Smooth muscle cell (in vitro differentiated cells): ENCODE data around the gene RNF2. TPM values are rescaled to one million over a fixed set of nuclear protein-coding genes. Genes with fewer than 3 reads are reported as not detected.

ENCODE experiments used
- DNase-seq: peaks from one replicate; lab custom pipeline; 2025; ENCODE audit not compliant: unreplicated experiment; lab: John Stamatoyannopoulos, UW
- H2AFZ ChIP-seq: fragments of 200-600 bp; sonication (generic); 2 replicates; pipeline ENCODE4 v1.6.0; 2016; ENCODE audit warnings: antibody characterized with exemption, low read depth, mild to moderate bottlenecking
- H3F3A ChIP-seq: fragments of 200-600 bp; sonication (generic); 2 replicates; pipeline ENCODE4 v1.6.0; 2017; ENCODE audit warnings: antibody characterized with exemption, low read depth
- H3K27ac ChIP-seq: fragments of 200-600 bp; sonication (generic); 2 replicates; pipeline ENCODE4 v1.5.1; 2016; ENCODE audit warnings: low read depth, mild to moderate bottlenecking
- H3K27me3 ChIP-seq: fragments of 200-600 bp; sonication (generic); 2 replicates; pipeline ENCODE4 v1.6.1; 2016; ENCODE audit warnings: low read depth, mild to moderate bottlenecking
- H3K36me3 ChIP-seq: fragments of 200-600 bp; sonication (generic); 2 replicates; pipeline ENCODE4 v1.5.1; 2016; ENCODE audit warnings: low read depth
- H3K4me1 ChIP-seq: fragments of 200-600 bp; sonication (generic); 2 replicates; pipeline ENCODE4 v1.5.1; 2016; ENCODE audit warnings: low read depth
- H3K4me2 ChIP-seq: fragments of 200-600 bp; sonication (generic); 2 replicates; pipeline ENCODE4 v1.6.0; 2016; ENCODE audit warnings: mild to moderate bottlenecking
- H3K4me3 ChIP-seq: fragments of 200-600 bp; sonication (generic); 2 replicates; pipeline ENCODE4 v1.5.1; 2016; ENCODE audit warnings: mild to moderate bottlenecking
- H3K79me2 ChIP-seq: fragments of 200-600 bp; sonication (generic); 2 replicates; pipeline ENCODE4 v1.6.0; 2016; ENCODE audit warnings: low read depth, mild to moderate bottlenecking
- H3K9ac ChIP-seq: fragments of 200-600 bp; sonication (generic); 2 replicates; pipeline ENCODE4 v1.6.0; 2016; ENCODE audit warnings: low read depth
- H3K9me3 ChIP-seq: fragments of 200-600 bp; sonication (generic); replicated peaks from 2 replicates; pipeline ENCODE4 v1.5.1; 2016; ENCODE audit warnings: low read depth
- H4K20me1 ChIP-seq: fragments of 200-600 bp; sonication (generic); 2 replicates; pipeline ENCODE4 v1.6.0; 2016; ENCODE audit warnings: low read depth
- CTCF ChIP-seq: fragments of 200-600 bp; sonication (generic); IDR thresholded peaks from 2 replicates; pipeline ENCODE4 v1.5.1; 2017; ENCODE audit warnings: borderline replicate concordance, mild to moderate bottlenecking, antibody characterized with exemption; ENCODE audit not compliant: insufficient read depth, poor library complexity, severe bottlenecking
- WGBS: methylation state at CpG from one replicate; pipeline ENCODE4 v1.1.7; 2016; ENCODE audit warnings: low lambda C conversion rate; 5-methylcytosine and 5-hydroxymethylcytosine counted together
- polyA plus RNA-seq: library from polyadenylated mRNA; unstranded; fragments of >200 nt; fragmentation: Nextera tagmentation; extraction: Ambion mirVana; gene quantifications from 2 replicates; pipeline ENCODE4 v1.2.1, GENCODE V29; 2016
- total RNA-seq: library from RNA; depleted of rRNA; stranded (reverse); fragments of >200 nt; gene quantifications from 2 replicates; pipeline ENCODE4 v1.2.3, GENCODE V29; 2014

RNF2 gene
- total and polyA plus RNA-seq, 2 experiments from 2014 or later: 34.6 to 41.2 TPM

DNA sequence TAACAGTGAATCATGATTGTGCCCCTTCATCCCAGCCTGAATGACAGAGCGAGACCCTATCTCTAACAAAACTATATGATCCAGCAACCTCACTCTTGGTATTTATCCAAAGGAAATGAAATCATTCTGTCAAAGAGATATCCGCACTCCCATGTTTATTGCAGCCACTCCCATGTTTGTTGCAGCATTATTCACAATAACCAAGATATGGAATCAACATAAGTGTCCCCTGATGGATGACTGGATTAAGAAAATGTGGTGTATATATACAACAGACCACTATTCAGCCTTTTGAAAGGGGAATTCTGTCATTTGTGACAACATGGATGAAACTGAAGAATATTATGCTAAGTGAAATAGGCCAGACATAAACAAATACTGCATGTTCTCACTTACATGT, 67.0 kb downstream of the RNF2 start:
- DNase-seq: no peak
- no peak overlapping the region for H3K4me3 ChIP-seq
- no peak for TF ChIP-seq CTCF
- peaks cover 5% of the 10 kb centered on the region for H3K9me3 ChIP-seq
- no peak overlapping the region for H3K9ac ChIP-seq
- H2AFZ ChIP-seq: no peak overlapping the region
- H3K27ac ChIP-seq: no peak overlapping the region
- no peaks in the 10 kb centered on the region for H3K4me1 ChIP-seq
- 90% methylated on average over 2 of the region's 2 CpGs for WGBS
- H3F3A ChIP-seq: no peaks in the 10 kb centered on the region
- no peaks in the 10 kb centered on the region for H3K36me3 ChIP-seq
- H3K27me3 ChIP-seq: no peaks in the 10 kb centered on the region
- H3K79me2 ChIP-seq: no peaks in the 10 kb centered on the region
- no peak overlapping the region for H3K4me2 ChIP-seq
- no peaks in the 10 kb centered on the region for H4K20me1 ChIP-seq

DNA sequence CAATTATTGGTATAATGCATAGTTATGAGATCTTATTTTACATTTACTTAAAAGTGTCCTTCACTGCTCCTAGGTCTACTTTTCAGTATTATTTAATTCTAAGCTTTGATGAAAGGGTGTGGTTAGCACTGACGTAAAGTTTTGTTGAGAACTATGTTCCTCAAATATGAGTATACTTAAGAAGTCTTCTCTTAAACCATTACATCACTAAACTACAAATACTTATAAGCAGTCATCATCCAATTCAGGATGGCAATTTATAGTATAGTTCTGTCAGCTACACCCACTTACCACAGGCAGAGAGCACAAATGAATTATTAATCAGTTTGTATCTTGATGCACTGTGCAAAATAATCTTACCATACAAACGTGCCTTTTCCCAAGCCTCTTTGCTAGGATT, 84.3 kb downstream of the RNF2 start:
- Histone ChIP-seq H3K27ac (no peak overlapping the region), H3K36me3 (peaks cover 31% of the 10 kb centered on the region), H4K20me1 (no peaks in the 10 kb centered on the region), H3K4me1 (no peaks in the 10 kb centered on the region), H3F3A (no peaks in the 10 kb centered on the region), H2AFZ (no peak overlapping the region), H3K79me2 (no peaks in the 10 kb centered on the region), H3K9me3 (peaks cover 13% of the 10 kb centered on the region), H3K27me3 (no peaks in the 10 kb centered on the region), H3K4me3 (no peak overlapping the region), H3K4me2 (no peak overlapping the region), H3K9ac (no peak overlapping the region)
- WGBS: 95% methylated on average over 2 of the region's 2 CpGs
- no peak for DNase-seq
- no peak for TF ChIP-seq CTCF

DNA sequence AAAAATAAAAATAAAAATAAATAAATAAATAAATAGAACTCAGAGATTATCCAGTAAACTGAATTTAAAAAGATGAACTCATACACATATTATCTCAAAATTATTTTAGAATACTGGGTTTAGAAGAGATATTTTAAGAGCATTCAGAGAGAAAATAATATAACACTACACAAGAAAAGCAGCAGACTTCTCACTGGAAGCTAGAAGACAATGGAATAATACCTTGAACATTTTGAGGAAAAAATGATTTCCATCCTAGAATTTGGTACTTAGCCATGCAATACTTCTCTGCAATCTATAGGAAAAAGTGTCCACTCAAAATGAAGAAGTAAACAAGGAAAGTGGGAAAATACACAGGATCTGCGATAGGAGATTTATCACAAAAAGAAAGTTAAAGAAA, 87.2 kb downstream of the RNF2 start:
- Histone ChIP-seq H3K9ac (no peak overlapping the region), H3K79me2 (no peaks in the 10 kb centered on the region), H3K4me3 (no peak overlapping the region), H3K4me1 (no peaks in the 10 kb centered on the region), H4K20me1 (no peaks in the 10 kb centered on the region), H3K9me3 (peaks cover 13% of the 10 kb centered on the region), H3K36me3 (peaks cover 34% of the 10 kb centered on the region), H3F3A (no peaks in the 10 kb centered on the region), H3K27me3 (no peaks in the 10 kb centered on the region), H3K27ac (no peak overlapping the region), H2AFZ (no peak overlapping the region), H3K4me2 (no peak overlapping the region)
- DNase-seq: no peak
- no peak for TF ChIP-seq CTCF
- WGBS: 100% methylated on average over 1 of the region's 1 CpG

DNA sequence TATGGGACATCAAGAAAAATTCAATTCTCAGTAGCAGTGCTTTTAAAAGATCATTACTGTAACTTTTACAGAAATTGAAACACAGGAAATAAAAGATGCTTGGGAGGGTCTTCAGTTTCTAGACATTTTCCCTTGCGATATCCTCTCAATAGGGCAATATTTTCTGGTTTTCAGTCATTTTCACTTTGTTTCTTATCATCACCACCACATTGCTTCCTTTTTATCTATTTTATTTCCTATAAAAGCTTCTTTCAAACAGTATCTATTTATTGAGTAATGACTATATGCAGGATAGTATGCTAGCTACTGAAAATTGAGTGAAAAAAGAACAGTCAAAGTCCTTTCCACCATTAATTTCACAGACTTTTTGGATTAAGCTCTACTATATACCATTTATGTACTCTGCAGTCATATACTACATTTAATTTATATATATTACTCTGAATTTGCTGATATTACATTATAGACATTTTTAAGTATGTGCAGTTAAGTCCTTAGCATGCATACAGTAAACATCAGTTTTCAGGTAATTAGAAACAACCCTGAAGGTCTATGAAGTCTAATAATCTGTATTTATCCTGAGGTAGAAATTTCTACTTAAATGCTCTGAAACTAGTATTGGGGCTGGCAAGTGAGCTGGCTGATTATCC, 92.7 kb downstream of the RNF2 start:
- Histone ChIP-seq H3F3A (no peaks in the 10 kb centered on the region), H3K4me2 (no peak overlapping the region), H4K20me1 (no peaks in the 10 kb centered on the region), H3K79me2 (no peaks in the 10 kb centered on the region), H3K27me3 (no peaks in the 10 kb centered on the region), H3K27ac (no peak overlapping the region), H3K9me3 (peaks cover 3% of the 10 kb centered on the region), H3K36me3 (peaks cover 20% of the 10 kb centered on the region), H2AFZ (no peak overlapping the region), H3K4me1 (no peaks in the 10 kb centered on the region), H3K4me3 (no peak overlapping the region), H3K9ac (no peak overlapping the region)
- DNase-seq: no peak
- 100% methylated on average over 1 of the region's 1 CpG for WGBS
- no peak for TF ChIP-seq CTCF
